ENCODE measurements around the gene TTC23L. TPM values are rescaled to one million over a fixed set of nuclear protein-coding genes. Genes with fewer than 3 reads are reported as not detected.

TTC23L gene
- total and polyA plus RNA-seq, 2 experiments from 2014 or later = 0.98 to 1.2 TPM

DNA sequence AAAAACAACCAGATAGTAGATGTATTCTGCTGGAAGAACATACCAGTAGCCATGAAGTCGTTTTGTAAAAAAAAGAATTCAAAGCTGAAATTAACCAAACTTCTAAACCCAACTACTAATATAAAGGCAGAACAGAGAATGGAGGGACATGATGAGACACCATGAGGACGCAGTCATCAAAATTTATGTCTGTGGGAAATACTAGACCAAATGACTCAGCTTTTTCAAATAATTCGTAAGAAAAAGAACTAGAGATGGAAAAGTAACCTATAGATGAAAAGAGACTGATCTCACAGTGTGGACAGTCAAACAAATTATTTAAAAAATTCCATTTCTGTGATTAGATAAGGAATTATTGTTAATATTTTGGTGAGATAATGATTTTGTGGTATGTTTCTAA, 10.3 kb downstream of the TTC23L start:
- Histone ChIP-seq H3K4me3 (no peak overlapping the region), H3K27ac (no peak overlapping the region), H3K9me3 (ENCODE audit: low read depth) (no peaks in the 10 kb centered on the region), H3K36me3 (no peaks in the 10 kb centered on the region), H3K4me1 (ENCODE audit: low read depth) (no peaks in the 10 kb centered on the region), H3K27me3 (no peaks in the 10 kb centered on the region)
- no peak for DNase-seq (ENCODE audit: low read depth in 1 of 2, low spot score in 1 of 2)
- no peak for TF ChIP-seq CTCF (IDR thresholded peaks at IDR 0.05; ENCODE audit: low read depth, low read length)

DNA sequence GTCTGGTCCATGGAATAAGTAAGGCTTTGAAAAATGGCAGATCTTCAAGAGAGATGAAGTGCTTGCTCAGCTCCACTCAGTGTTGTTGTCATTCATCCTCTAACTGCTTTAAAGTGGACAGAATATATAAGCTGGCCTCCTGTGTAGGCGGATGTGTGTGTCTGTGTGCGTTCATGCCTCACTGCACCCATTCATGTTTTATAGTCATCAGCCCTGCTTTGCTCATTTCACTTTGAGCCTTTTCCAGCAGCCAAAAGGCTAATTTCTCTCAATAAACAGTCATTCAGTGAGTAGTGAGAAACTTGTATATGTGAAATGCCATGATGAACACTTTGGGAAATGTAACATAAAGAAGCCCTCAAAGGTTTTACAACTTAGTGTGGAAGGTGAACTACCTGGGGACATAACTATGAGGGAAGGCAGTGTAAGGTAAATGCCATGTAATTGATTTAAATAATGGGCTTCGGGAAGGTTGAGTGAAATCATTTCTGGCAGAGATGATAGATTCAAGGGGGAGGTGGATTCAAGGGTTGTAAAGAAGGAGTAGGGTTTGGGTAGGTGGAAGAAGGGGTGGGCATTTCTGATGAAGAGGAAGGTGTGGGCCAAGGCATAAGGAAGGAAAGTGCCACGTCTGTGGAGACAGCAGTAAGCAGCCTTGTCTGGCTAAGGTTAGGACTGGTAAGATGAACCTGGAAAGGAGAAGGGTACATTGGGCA, 15.7 kb downstream of the TTC23L start:
- no peak for DNase-seq (ENCODE audit: low read depth in 1 of 2, low spot score in 1 of 2)
- no peaks in the 10 kb centered on the region for H3K36me3 ChIP-seq
- no peak overlapping the region for H3K27ac ChIP-seq
- H3K4me1 ChIP-seq (ENCODE audit: low read depth) = no peaks in the 10 kb centered on the region
- TF ChIP-seq CTCF (IDR thresholded peaks at IDR 0.05; ENCODE audit: low read depth, low read length) = no peak
- H3K4me3 ChIP-seq = no peak overlapping the region
- no peaks in the 10 kb centered on the region for H3K27me3 ChIP-seq
- H3K9me3 ChIP-seq (ENCODE audit: low read depth) = no peaks in the 10 kb centered on the region

GRCh38 chr5:34857161-34857560, 18.2 kb downstream of the TTC23L start:
- Histone ChIP-seq H3K4me1 (ENCODE audit: low read depth) (no peaks in the 10 kb centered on the region), H3K27me3 (no peaks in the 10 kb centered on the region), H3K9me3 (ENCODE audit: low read depth) (no peaks in the 10 kb centered on the region), H3K4me3 (no peak overlapping the region), H3K27ac (no peak overlapping the region), H3K36me3 (no peaks in the 10 kb centered on the region)
- no peak for TF ChIP-seq CTCF (IDR thresholded peaks at IDR 0.05; ENCODE audit: low read depth, low read length)
- no peak for DNase-seq (ENCODE audit: low read depth in 1 of 2, low spot score in 1 of 2)

DNA sequence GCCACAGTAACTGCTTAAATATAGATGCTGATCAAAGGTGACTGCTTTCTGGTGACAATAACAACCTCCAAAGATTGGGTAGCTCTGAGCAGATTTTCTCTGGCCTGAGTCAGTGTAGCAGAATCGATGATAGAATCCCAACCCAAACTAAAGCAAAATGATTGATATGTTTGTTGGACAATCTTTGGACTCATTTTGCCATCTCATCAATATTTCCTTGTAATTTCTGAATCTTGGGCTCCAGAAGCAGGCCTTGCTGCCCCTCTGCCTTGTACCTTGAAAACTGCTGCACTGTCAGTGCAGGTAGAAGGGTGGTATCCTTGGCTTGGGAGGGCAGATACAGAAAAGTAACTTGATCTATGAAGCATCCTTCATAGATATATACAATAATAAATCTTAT, 18.9 kb downstream of the TTC23L start:
- H3K36me3 ChIP-seq = no peaks in the 10 kb centered on the region
- no peaks in the 10 kb centered on the region for H3K9me3 ChIP-seq (ENCODE audit: low read depth)
- H3K27me3 ChIP-seq = no peaks in the 10 kb centered on the region
- no peak for TF ChIP-seq CTCF (IDR thresholded peaks at IDR 0.05; ENCODE audit: low read depth, low read length)
- H3K4me3 ChIP-seq = no peak overlapping the region
- DNase-seq (ENCODE audit: low read depth in 1 of 2, low spot score in 1 of 2) = no peak
- no peaks in the 10 kb centered on the region for H3K4me1 ChIP-seq (ENCODE audit: low read depth)
- no peak overlapping the region for H3K27ac ChIP-seq

DNA sequence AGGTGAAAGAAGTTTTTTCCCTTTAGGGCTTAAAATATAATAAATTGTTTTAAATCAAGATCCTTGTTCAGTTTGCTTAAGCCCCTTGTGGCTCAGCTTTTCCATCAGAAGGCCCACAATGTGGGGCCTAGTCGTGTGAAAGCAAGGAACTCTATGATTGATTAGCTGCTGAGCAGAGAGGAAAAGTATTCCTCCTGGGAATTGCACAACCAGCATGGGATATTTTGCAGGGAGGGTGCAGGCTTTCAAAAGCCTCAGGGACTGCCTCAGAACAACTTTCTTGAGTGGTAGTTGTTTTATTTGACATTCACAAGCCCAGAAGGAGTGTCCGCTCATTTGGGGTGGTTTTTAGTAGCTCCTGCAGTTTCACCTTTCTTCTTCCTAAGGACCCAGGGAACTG, 19.8 kb downstream of the TTC23L start:
- Histone ChIP-seq H3K9me3 (ENCODE audit: low read depth) (no peaks in the 10 kb centered on the region), H3K27me3 (no peaks in the 10 kb centered on the region), H3K4me1 (ENCODE audit: low read depth) (no peaks in the 10 kb centered on the region), H3K4me3 (no peak overlapping the region), H3K36me3 (no peaks in the 10 kb centered on the region), H3K27ac (no peak overlapping the region)
- DNase-seq (ENCODE audit: low read depth in 1 of 2, low spot score in 1 of 2) = peak in 1 of 2 donors; percentile 56
- TF ChIP-seq CTCF (IDR thresholded peaks at IDR 0.05; ENCODE audit: low read depth, low read length) = no peak
